Measurements from ENCODE around the gene BRSK1. TPM values are rescaled to one million over a fixed set of nuclear protein-coding genes. Genes with fewer than 3 reads are reported as not detected.

BRSK1 gene
- polyA plus RNA-seq, 1 experiment = 9.5 TPM

- peaks cover 5% of the 10 kb centered on the region; the same call in 1 of the 2 replicates for H3K9me3 ChIP-seq (ENCODE audit: control insufficient read depth, insufficient read depth, low read length)
- H3K4me3 ChIP-seq (ENCODE audit: low read depth, low read length) = no peak overlapping the region
- H3K27ac ChIP-seq (ENCODE audit: low read depth, low read length) = no peak overlapping the region
- no peak for TF ChIP-seq CTCF (IDR thresholded peaks at IDR 0.05; ENCODE audit: low read depth, low read length)
- CTCF ChIA-PET = interaction anchor here (0.6 kb wide), 1 partner anchor 295 kb away, joined by 3 read pairs; no protein-coding TSS in a partner anchor
- peaks cover 12% of the 10 kb centered on the region for H3K27me3 ChIP-seq (ENCODE audit: control insufficient read depth, insufficient read depth, low read length)
- no peak for DNase-seq (ENCODE audit: low read depth, low spot score)
- POLR2A ChIA-PET = no interaction called here
These were observed 74.7 kb downstream of the BRSK1 start for GRCh38 chr19:55358493-55358892.

- ChIA-PET POLR2A (interaction anchor here (1.0 kb wide), 1 partner anchor 20 kb away, joined by 5 read pairs; the partner anchor contains the start of gene KMT5C), CTCF (interaction anchor here (0.5 to 0.6 kb wide), 2 partner anchors 81 to 294 kb away, joined by 3 read pairs; no protein-coding TSS in a partner anchor)
- TF ChIP-seq CTCF (IDR thresholded peaks at IDR 0.05; ENCODE audit: low read depth, low read length) = no peak
- DNase-seq (ENCODE audit: low read depth, low spot score) = no peak
- Histone ChIP-seq H3K27ac (ENCODE audit: low read depth, low read length) (no peak overlapping the region), H3K9me3 (ENCODE audit: control insufficient read depth, insufficient read depth, low read length) (peaks cover 5% of the 10 kb centered on the region; the same call in 1 of the 2 replicates), H3K4me3 (ENCODE audit: low read depth, low read length) (no peak overlapping the region), H3K27me3 (ENCODE audit: control insufficient read depth, insufficient read depth, low read length) (peaks cover 8% of the 10 kb centered on the region)
These were observed 75.4 kb downstream of the BRSK1 start for GRCh38 chr19:55358943-55359908.

GRCh38 chr19:55360902-55361301 lies 77.1 kb downstream of the BRSK1 start:
- Histone ChIP-seq H3K27ac (ENCODE audit: low read depth, low read length) (no peak overlapping the region), H3K9me3 (ENCODE audit: control insufficient read depth, insufficient read depth, low read length) (peaks cover 5% of the 10 kb centered on the region; the same call in 1 of the 2 replicates), H3K27me3 (ENCODE audit: control insufficient read depth, insufficient read depth, low read length) (peaks cover 5% of the 10 kb centered on the region), H3K4me3 (ENCODE audit: low read depth, low read length) (no peak overlapping the region)
- ChIA-PET POLR2A (interaction anchor here (1.0 to 1.3 kb wide), 3 partner anchors 21 to 32 kb away, joined by 3 to 7 read pairs (median 3); partner anchors contain the start of gene KMT5C), CTCF (no interaction called here)
- no peak for DNase-seq (ENCODE audit: low read depth, low spot score)
- TF ChIP-seq CTCF (IDR thresholded peaks at IDR 0.05; ENCODE audit: low read depth, low read length) = no peak

Small RNA genes lying within 50 kb of the gene (small RNA-seq; reads per million reads assigned to genes)
- not detected for gene MIR6802 (ENCODE audit: insufficient read length, low read depth)
- gene MIR6803 (ENCODE audit: insufficient read length, low read depth) = not detected

Other genes starting within 250 kb of the BRSK1 start
- gene GP6, start 245.7 kb upstream of the BRSK1 start, polyA plus RNA-seq (2011; rRNA removed) = 0.11 TPM in 1 of 2 replicates, not detected in the other
- 3.1 and 4.5 TPM in 2 replicates for gene RDH13, start 220.8 kb upstream of the BRSK1 start, polyA plus RNA-seq (2011; rRNA removed)
- 1.5 and 2.3 TPM in 2 replicates for gene EPS8L1, start 208.1 kb upstream of the BRSK1 start, polyA plus RNA-seq (2011; rRNA removed)
- gene PPP1R12C, start 166.4 kb upstream of the BRSK1 start, polyA plus RNA-seq (2011; rRNA removed) = 24.2 and 30.0 TPM in 2 replicates
- 2.8 and 3.3 TPM in 2 replicates for gene TNNT1, start 134.8 kb upstream of the BRSK1 start, polyA plus RNA-seq (2011; rRNA removed)
- gene TNNI3, start 126.3 kb upstream of the BRSK1 start, polyA plus RNA-seq (2011; rRNA removed) = 0.20 and 0.21 TPM in 2 replicates
- 0.21 TPM in 1 of 2 replicates, not detected in the other for gene DNAAF3, start 117.4 kb upstream of the BRSK1 start, polyA plus RNA-seq (2011; rRNA removed)
- gene SYT5, start 103.7 kb upstream of the BRSK1 start, polyA plus RNA-seq (2011; rRNA removed) = 0.06 and 0.15 TPM in 2 replicates
- gene PTPRH, start 74.5 kb upstream of the BRSK1 start, polyA plus RNA-seq (2011; rRNA removed) = 1.3 and 1.9 TPM in 2 replicates
- gene TMEM86B, start 55.2 kb upstream of the BRSK1 start, polyA plus RNA-seq (2011; rRNA removed) = 0.87 and 1.2 TPM in 2 replicates
- 24.5 and 30.1 TPM in 2 replicates for gene PPP6R1, start 25.0 kb upstream of the BRSK1 start, polyA plus RNA-seq (2011; rRNA removed)
- 18.5 and 27.4 TPM in 2 replicates for gene HSPBP1, start 3.9 kb upstream of the BRSK1 start, polyA plus RNA-seq (2011; rRNA removed)
- not detected in 2 replicates for gene TMEM150B, start 41.3 kb downstream of the BRSK1 start, polyA plus RNA-seq (2011; rRNA removed)
- 2.6 and 3.7 TPM in 2 replicates for gene KMT5C, start 55.9 kb downstream of the BRSK1 start, polyA plus RNA-seq (2011; rRNA removed)
- 0.16 and 0.19 TPM in 2 replicates for gene COX6B2, start 70.7 kb downstream of the BRSK1 start, polyA plus RNA-seq (2011; rRNA removed)
- gene GARIN5B, start 79.3 kb downstream of the BRSK1 start, polyA plus RNA-seq (2011; rRNA removed) = not detected in 2 replicates
- gene IL11, start 86.5 kb downstream of the BRSK1 start, polyA plus RNA-seq (2011; rRNA removed) = 14.8 and 19.9 TPM in 2 replicates
- gene TMEM190, start 92.8 kb downstream of the BRSK1 start, polyA plus RNA-seq (2011; rRNA removed) = 0.32 and 0.50 TPM in 2 replicates
- not detected in 2 replicates for gene TMEM238, start 100.3 kb downstream of the BRSK1 start, polyA plus RNA-seq (2011; rRNA removed)
- gene RPL28, start 101.9 kb downstream of the BRSK1 start, polyA plus RNA-seq (2011; rRNA removed) = 325 and 535 TPM in 2 replicates
- gene UBE2S, start 123.8 kb downstream of the BRSK1 start, polyA plus RNA-seq (2011; rRNA removed) = 28.9 and 39.0 TPM in 2 replicates
- gene SHISA7, start 159.3 kb downstream of the BRSK1 start, polyA plus RNA-seq (2011; rRNA removed) = 0.01 TPM in 1 of 2 replicates, not detected in the other
- 45.1 and 72.2 TPM in 2 replicates for gene ISOC2, start 177.6 kb downstream of the BRSK1 start, polyA plus RNA-seq (2011; rRNA removed)
- gene C19orf85, start 180.8 kb downstream of the BRSK1 start, polyA plus RNA-seq (2011; rRNA removed) = not detected in 2 replicates
- 0.12 and 0.31 TPM in 2 replicates for gene ZNF628, start 192.6 kb downstream of the BRSK1 start, polyA plus RNA-seq (2011; rRNA removed)
- 19.4 and 30.6 TPM in 2 replicates for gene NAT14, start 201.2 kb downstream of the BRSK1 start, polyA plus RNA-seq (2011; rRNA removed)
- gene SSC5D, start 204.4 kb downstream of the BRSK1 start, polyA plus RNA-seq (2011; rRNA removed) = 2.1 and 3.1 TPM in 2 replicates

Data from AG04450 (cell line).